BJ (cell line): ENCODE results near the gene RORC. TPM values are rescaled to one million over a fixed set of nuclear protein-coding genes. Genes with fewer than 3 reads are reported as not detected.
"Not testable (repeated sequence)": the region's sequence is repeated elsewhere in the genome, so short reads cannot be mapped to it uniquely, and the experiment has no call there.

ENCODE experiments used
- CTCF ChIA-PET: fragments of 350-600 bp; formaldehyde crosslinking; extraction: SDS; loops from one replicate; lab custom pipeline; 2021; ENCODE audit warnings: antibody characterized with exemption, inconsistent platforms; lab: Yijun Ruan, JAX
- POLR2A ChIA-PET: fragments of 300-600 bp; sonication (Branson Sonifier 250); formaldehyde crosslinking; extraction: SDS; loops from one replicate; lab custom pipeline; 2021; ENCODE audit warnings: antibody characterized with exemption; lab: Charles Lee
- DNase-seq: peaks from one replicate; pipeline ENCODE4 v3.0.0-alpha.2; 2011; ENCODE audit warnings: low read depth
- H3K27me3 ChIP-seq: 2 replicates; pipeline ENCODE4 v1.6.0; 2011; ENCODE audit warnings: low read length; ENCODE audit not compliant: control insufficient read depth, insufficient read depth
- H3K36me3 ChIP-seq: 2 replicates; pipeline ENCODE4 v1.5.1; 2011; ENCODE audit warnings: low read length; ENCODE audit not compliant: control insufficient read depth, insufficient read depth
- H3K4me3 ChIP-seq: 2 replicates; pipeline ENCODE4 v1.5.1; 2011; ENCODE audit warnings: low read depth, mild to moderate bottlenecking, control low read depth, low read length
- polyA minus RNA-seq: library from RNA; depleted of rRNA, polyadenylated mRNA; stranded (reverse); fragments of >200 nt; gene quantifications from 2 replicates; pipeline ENCODE4 v1.2.3, GENCODE V29; 2011; rRNA and poly(A)+ RNA removed
- polyA plus RNA-seq: library from polyadenylated mRNA; depleted of rRNA; stranded (reverse); fragments of >200 nt; gene quantifications from 2 replicates; pipeline ENCODE4 v1.2.3, GENCODE V29; 2011; rRNA removed
- TF ChIP-seq, protein P1 (sequence below): IDR thresholded peaks from 2 replicates; pipeline ENCODE4 v1.5.1; 2011; ENCODE audit warnings: low read depth, mild to moderate bottlenecking, control low read depth, inconsistent platforms, low read length, moderate library complexity; ENCODE audit not compliant: insufficient read depth

RORC gene
- polyA plus RNA-seq (not detected in 2 replicates), polyA minus RNA-seq (not detected in 2 replicates)

GRCh38 chr1:151831605-151832004, at the start of gene RORC:
RORC (minus strand) TSS chr1:151831802; CDS start chr1:151831764, 38 bp downstream.
- Histone ChIP-seq H3K36me3 (no peaks in the 10 kb centered on the region), H3K27me3 (peaks cover 6% of the 10 kb centered on the region), H3K4me3 (no peak within 1 kb of the TSS)
- TF ChIP-seq, protein P1, sequence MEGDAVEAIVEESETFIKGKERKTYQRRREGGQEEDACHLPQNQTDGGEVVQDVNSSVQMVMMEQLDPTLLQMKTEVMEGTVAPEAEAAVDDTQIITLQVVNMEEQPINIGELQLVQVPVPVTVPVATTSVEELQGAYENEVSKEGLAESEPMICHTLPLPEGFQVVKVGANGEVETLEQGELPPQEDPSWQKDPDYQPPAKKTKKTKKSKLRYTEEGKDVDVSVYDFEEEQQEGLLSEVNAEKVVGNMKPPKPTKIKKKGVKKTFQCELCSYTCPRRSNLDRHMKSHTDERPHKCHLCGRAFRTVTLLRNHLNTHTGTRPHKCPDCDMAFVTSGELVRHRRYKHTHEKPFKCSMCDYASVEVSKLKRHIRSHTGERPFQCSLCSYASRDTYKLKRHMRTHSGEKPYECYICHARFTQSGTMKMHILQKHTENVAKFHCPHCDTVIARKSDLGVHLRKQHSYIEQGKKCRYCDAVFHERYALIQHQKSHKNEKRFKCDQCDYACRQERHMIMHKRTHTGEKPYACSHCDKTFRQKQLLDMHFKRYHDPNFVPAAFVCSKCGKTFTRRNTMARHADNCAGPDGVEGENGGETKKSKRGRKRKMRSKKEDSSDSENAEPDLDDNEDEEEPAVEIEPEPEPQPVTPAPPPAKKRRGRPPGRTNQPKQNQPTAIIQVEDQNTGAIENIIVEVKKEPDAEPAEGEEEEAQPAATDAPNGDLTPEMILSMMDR, result no peak
- POLR2A ChIA-PET, result no interaction called here
- no peak for DNase-seq
- CTCF ChIA-PET, result interaction anchor here (1.1 kb wide), 1 partner anchor 12 kb away, joined by 3 read pairs; no protein-coding TSS in a partner anchor

GRCh38 chr1:151875419-151876097, 44.0 kb upstream of the RORC start:
- peaks cover 1% of the 10 kb centered on the region; the same call in 1 of the 2 replicates for H3K36me3 ChIP-seq
- DNase-seq, result no peak
- TF ChIP-seq, protein P1, result no peak
- no peaks in the 10 kb centered on the region for H3K27me3 ChIP-seq
- H3K4me3 ChIP-seq, result no peak overlapping the region
- ChIA-PET CTCF (no interaction called here), POLR2A (no interaction called here)

DNA sequence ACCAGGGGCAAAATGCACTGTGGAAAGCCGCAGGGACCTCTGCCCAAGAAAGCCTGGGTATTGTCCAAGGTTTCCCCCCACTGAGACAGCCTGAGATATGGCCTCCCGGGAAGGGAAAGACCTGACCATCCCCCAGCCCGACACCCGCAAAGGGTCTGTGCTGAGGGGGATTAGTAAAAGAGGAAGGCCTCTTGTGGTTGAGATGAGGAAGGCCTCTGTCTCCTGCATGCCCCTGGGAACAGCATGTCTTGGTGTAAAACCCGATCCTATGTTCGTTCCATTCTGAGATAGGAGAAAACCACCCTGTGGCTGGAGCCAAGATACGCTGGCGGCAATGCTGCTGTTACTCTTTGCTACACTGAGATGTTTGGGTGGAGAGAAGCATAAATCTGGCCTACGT, 41.2 kb upstream of the RORC start:
- POLR2A ChIA-PET, DNase-seq, H3K36me3 ChIP-seq, H3K4me3 ChIP-seq, CTCF ChIA-PET, H3K27me3 ChIP-seq: not testable (repeated sequence)

- H3K27me3 ChIP-seq, result no peaks in the 10 kb centered on the region
- H3K4me3 ChIP-seq, result no peak overlapping the region
- no peak for DNase-seq
- TF ChIP-seq, protein P1, result no peak
- H3K36me3 ChIP-seq, result peaks cover 1% of the 10 kb centered on the region; the same call in 1 of the 2 replicates
- CTCF ChIA-PET, result interaction anchor here (1.3 kb wide), 1 partner anchor 13 kb away, joined by 3 read pairs; no protein-coding TSS in a partner anchor
- POLR2A ChIA-PET, result no interaction called here
These were observed 39.9 kb upstream of the RORC start for GRCh38 chr1:151871284-151872030.

GRCh38 chr1:151868486-151868885, 36.9 kb upstream of the RORC start:
- ChIA-PET CTCF (no interaction called here), POLR2A (no interaction called here)
- peaks cover 1% of the 10 kb centered on the region; the same call in 1 of the 2 replicates for H3K36me3 ChIP-seq
- H3K27me3 ChIP-seq, result peaks cover 2% of the 10 kb centered on the region; the same call in 1 of the 2 replicates
- H3K4me3 ChIP-seq, result no peak overlapping the region
- TF ChIP-seq, protein P1, result no peak
- no peak for DNase-seq
